ENCODE measurements around the gene ASCL3. TPM values are rescaled to one million over a fixed set of nuclear protein-coding genes. Genes with fewer than 3 reads are reported as not detected.
"Not testable (repeated sequence)": the region's sequence is repeated elsewhere in the genome, so short reads cannot be mapped to it uniquely, and the experiment has no call there.

The ASCL3 gene
- total and polyA plus RNA-seq, 10 donors: not detected

GRCh38 chr11:8908099-8908498 lies 34.7 kb downstream of the ASCL3 start:
- H3K4me1 ChIP-seq: peaks cover 0 to 57% (median 16%) of the 10 kb centered on the region in 6 donors
- no peak overlapping the region for H3K4me3 ChIP-seq
- DNase-seq: no peak
- no peaks in the 10 kb centered on the region for H3K9me3 ChIP-seq
- peak overlapping the region in 5 of 8 donors; percentile 25 to 94 (median 36) for H3K27ac ChIP-seq
- H3K27me3 ChIP-seq (replicated peaks in 1 of 7): no peaks in the 10 kb centered on the region
- intact Hi-C loops (cut with DNase I; ENCODE audit: low total_unique reads): no loop called here
- H3K36me3 ChIP-seq: no peaks in the 10 kb centered on the region
- TF ChIP-seq, protein P1, sequence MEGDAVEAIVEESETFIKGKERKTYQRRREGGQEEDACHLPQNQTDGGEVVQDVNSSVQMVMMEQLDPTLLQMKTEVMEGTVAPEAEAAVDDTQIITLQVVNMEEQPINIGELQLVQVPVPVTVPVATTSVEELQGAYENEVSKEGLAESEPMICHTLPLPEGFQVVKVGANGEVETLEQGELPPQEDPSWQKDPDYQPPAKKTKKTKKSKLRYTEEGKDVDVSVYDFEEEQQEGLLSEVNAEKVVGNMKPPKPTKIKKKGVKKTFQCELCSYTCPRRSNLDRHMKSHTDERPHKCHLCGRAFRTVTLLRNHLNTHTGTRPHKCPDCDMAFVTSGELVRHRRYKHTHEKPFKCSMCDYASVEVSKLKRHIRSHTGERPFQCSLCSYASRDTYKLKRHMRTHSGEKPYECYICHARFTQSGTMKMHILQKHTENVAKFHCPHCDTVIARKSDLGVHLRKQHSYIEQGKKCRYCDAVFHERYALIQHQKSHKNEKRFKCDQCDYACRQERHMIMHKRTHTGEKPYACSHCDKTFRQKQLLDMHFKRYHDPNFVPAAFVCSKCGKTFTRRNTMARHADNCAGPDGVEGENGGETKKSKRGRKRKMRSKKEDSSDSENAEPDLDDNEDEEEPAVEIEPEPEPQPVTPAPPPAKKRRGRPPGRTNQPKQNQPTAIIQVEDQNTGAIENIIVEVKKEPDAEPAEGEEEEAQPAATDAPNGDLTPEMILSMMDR (IDR thresholded peaks at IDR 0.05 in 8 of 11, conservative IDR thresholded peaks at IDR 0.05 in 3 of 11): no peak

- H3K36me3 ChIP-seq: no peaks in the 10 kb centered on the region
- no peak for DNase-seq
- TF ChIP-seq POLR2AphosphoS5 (IDR thresholded peaks at IDR 0.05): no peak
- TF ChIP-seq POLR2A (IDR thresholded peaks at IDR 0.05): no peak
- TF ChIP-seq, protein P1 (IDR thresholded peaks at IDR 0.05 in 8 of 11, conservative IDR thresholded peaks at IDR 0.05 in 3 of 11): no peak
- peak overlapping the region in 2 of 8 donors; percentile 0 to 7 for H3K4me3 ChIP-seq
- peaks cover 0 to 47% (median 12%) of the 10 kb centered on the region in 6 donors for H3K4me1 ChIP-seq
- peaks cover 0 to 3% (median 0%) of the 10 kb centered on the region in 8 donors for H3K9me3 ChIP-seq
- H3K27ac ChIP-seq: peak overlapping the region in 6 of 8 donors; percentile 10 to 94 (median 26)
- WGBS, 5 donors: 72 to 86% (median 77%) methylated on average over 1 of the region's 1 CpG
- no peaks in the 10 kb centered on the region for H3K27me3 ChIP-seq (replicated peaks in 1 of 7)
- intact Hi-C loops (cut with DNase I; ENCODE audit: low total_unique reads): no loop called here
Measured at GRCh38 chr11:8907116-8907515, 35.7 kb downstream of the ASCL3 start.

GRCh38 chr11:8905528-8906165 lies 37.2 kb downstream of the ASCL3 start:
- no peak for DNase-seq
- Histone ChIP-seq H3K4me1 (peaks cover 0 to 40% (median 12%) of the 10 kb centered on the region in 6 donors), H3K4me3 (no peak overlapping the region), H3K27ac (no peak overlapping the region), H3K27me3 (replicated peaks in 1 of 7) (no peaks in the 10 kb centered on the region), H3K9me3 (peaks cover 0 to 13% (median 3%) of the 10 kb centered on the region in 8 donors), H3K36me3 (no peaks in the 10 kb centered on the region)
- intact Hi-C loops (cut with DNase I; ENCODE audit: low total_unique reads): no loop called here
- 73 to 94% (median 88%) methylated on average over 5 of the region's 5 CpGs for WGBS, 5 donors
- no peak for TF ChIP-seq POLR2AphosphoS5 (IDR thresholded peaks at IDR 0.05)
- no peak for TF ChIP-seq POLR2A (IDR thresholded peaks at IDR 0.05)
- TF ChIP-seq, protein P1 (IDR thresholded peaks at IDR 0.05 in 8 of 11, conservative IDR thresholded peaks at IDR 0.05 in 3 of 11): no peak

DNA sequence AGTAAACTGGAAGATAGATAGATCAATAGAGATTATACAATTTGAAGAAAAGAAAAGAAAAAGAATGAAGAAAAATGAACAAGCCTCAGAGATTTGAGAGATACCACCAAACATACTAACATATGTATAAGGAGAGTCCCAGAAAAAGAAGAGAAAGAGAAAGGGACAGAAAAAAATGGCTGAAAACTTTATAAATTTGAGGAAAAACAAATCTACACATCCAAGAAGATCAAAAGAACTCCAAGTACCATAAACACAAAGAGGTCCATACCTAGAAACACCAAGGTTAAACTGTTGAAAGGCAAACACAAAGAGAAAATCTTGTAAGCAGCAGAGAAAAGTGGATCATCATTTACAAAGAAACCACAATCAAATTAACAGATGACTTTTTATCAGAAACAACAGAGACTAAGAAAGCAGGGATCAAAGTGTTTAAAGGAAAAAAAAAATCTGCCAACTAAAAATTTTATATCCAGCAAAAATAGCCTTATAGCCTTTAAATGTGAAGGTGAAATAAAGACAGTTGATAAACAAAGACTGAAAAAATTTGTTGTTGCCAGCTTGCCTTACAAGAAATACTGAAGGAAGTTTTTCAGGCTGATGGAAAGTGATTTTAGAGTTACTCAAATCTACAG lies 43.6 kb downstream of the ASCL3 start:
- H3K27ac ChIP-seq: no peak overlapping the region
- DNase-seq: no peak
- peaks cover 7 to 45% (median 35%) of the 10 kb centered on the region in 8 donors for H3K9me3 ChIP-seq
- no peak overlapping the region for H3K4me3 ChIP-seq
- no peaks in the 10 kb centered on the region for H3K4me1 ChIP-seq
- no peaks in the 10 kb centered on the region for H3K36me3 ChIP-seq
- intact Hi-C loops (cut with DNase I; ENCODE audit: low total_unique reads): no loop called here
- TF ChIP-seq POLR2A (IDR thresholded peaks at IDR 0.05) (no peak), POLR2AphosphoS5 (IDR thresholded peaks at IDR 0.05) (no peak)
- TF ChIP-seq, protein P1 (IDR thresholded peaks at IDR 0.05 in 8 of 11, conservative IDR thresholded peaks at IDR 0.05 in 3 of 11): no peak
- no peaks in the 10 kb centered on the region for H3K27me3 ChIP-seq (replicated peaks in 1 of 7)

DNA sequence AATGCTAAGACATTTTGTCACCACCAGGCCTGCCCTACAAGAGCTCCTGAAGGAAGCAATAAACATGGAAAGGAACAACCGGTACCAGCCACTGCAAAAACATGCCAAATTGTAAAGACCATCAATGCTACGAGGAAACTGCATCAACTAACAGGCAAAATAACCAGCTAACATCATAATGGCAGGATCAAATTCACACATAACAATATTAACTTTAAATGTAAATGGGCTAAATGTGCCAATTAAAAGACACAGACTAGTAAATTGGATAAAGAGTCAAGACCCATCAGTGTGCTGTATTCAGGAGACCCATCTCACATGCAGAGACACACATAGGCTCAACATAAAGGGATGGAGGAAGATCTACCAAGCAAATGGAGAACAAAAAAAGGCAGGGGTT lies 51.6 kb downstream of the ASCL3 start:
- H3K27ac ChIP-seq; DNase-seq; H3K4me3 ChIP-seq; intact Hi-C loops (cut with DNase I; ENCODE audit: low total_unique reads); H3K27me3 ChIP-seq (replicated peaks in 1 of 7); H3K36me3 ChIP-seq; H3K4me1 ChIP-seq: not testable (repeated sequence)
- WGBS, 5 donors: 92 to 96% (median 94%) methylated on average over 2 of the region's 2 CpGs
- peaks cover 0 to 10% (median 0%) of the 10 kb centered on the region in 8 donors for H3K9me3 ChIP-seq

Measured in spleen (tissue), 11 donors.